DMS53 treated with DMSO at 0.1 percent for 48 hours (cell line): Measurements from ENCODE around the gene SLC25A11.
A peak's percentile ranks its signal among the peaks of the same experiment; 100 is the strongest.

Experiments used
- DNase-seq: peaks from one replicate; lab custom pipeline; 2025; ENCODE audit not compliant: unreplicated experiment; lab: John Stamatoyannopoulos, UW

Gene SLC25A11, protein sequence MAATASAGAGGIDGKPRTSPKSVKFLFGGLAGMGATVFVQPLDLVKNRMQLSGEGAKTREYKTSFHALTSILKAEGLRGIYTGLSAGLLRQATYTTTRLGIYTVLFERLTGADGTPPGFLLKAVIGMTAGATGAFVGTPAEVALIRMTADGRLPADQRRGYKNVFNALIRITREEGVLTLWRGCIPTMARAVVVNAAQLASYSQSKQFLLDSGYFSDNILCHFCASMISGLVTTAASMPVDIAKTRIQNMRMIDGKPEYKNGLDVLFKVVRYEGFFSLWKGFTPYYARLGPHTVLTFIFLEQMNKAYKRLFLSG

DNA sequence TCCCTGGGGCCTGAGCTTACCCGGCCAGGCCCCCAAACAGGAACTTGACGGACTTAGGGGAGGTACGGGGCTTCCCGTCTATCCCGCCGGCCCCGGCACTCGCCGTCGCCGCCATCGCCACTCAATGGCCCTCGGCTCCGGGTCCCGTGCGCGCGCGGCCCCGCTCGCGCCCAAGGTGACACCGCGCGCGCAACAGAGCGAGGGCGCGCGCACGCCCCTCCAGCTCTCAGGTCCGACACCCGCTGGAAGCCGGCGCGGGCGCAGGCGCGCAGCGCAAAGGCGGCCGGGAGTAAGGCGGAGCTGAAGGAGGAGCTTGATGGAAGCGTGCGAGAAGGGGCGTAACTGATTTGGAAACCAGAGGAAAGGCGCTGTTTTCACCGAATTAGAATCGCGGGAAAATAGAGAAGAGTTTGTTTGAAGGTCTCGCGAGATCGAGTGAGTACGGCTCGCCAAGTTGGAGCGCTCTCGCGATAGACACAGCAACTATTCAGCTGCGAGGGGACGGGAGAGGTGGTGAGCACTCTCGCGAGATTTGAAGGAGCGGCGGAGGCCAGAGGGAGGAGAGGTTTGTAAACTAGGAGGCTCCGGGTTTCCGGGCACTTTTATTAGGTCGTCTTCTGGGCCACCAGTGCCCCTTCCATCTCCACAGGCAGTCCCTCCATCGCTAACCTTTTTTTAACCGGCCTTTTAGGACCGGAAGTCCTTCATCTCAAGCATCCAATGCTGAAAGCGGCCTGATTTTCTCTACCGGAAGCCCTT, at the start of gene SLC25A11, which contains the start of gene RNF167:
Gene SLC25A11, minus strand, starts transcription at position 251 of the 759 bp plus-strand sequence. Its CDS starts 136 bp downstream, at position 115.
Gene RNF167, plus strand, starts transcription at position 473 of the 759 bp plus-strand sequence. CDS start 642 bp downstream, outside the sequence.
- DNase-seq = peak; percentile 92

DNA sequence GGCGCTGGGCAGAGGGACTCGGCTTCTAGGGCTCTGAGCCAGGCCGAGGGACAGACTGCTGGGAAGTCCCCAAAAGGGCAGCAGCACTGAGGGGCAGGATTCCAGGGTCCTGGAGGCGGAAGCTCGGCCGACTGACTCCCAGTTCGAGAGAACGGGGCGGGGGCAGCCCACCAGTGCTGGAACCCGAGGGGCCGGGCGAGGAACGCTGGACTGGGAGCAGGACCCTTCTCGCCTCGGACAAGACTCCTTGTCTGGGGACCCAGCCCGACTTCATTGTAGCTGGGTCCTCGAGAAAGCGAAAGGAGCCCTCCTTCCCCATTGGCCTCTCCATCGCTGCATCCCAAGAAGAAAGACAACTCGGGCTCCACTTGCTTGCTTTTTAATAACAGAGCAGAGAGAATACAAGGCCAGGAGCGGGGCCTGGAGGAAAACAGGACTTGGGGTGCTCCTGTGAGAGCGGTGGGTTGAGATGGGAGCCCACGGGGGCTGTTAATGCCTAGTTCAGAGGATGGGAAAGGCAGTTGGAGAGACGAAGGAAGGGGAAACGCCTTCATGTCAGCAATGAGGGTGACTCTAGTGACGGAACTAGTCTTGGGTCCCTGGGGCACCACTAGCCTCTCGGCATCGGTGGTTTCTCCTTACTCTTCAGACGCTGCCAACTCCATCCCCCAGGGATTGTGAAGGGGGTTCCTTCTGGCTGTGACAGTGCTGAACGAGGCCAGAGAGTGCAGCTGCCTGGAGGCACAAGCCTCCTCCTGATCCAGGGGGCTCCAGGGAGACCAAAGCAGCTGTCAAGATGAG, 48.1 kb upstream of the SLC25A11 start:
- no peak for DNase-seq

DNA sequence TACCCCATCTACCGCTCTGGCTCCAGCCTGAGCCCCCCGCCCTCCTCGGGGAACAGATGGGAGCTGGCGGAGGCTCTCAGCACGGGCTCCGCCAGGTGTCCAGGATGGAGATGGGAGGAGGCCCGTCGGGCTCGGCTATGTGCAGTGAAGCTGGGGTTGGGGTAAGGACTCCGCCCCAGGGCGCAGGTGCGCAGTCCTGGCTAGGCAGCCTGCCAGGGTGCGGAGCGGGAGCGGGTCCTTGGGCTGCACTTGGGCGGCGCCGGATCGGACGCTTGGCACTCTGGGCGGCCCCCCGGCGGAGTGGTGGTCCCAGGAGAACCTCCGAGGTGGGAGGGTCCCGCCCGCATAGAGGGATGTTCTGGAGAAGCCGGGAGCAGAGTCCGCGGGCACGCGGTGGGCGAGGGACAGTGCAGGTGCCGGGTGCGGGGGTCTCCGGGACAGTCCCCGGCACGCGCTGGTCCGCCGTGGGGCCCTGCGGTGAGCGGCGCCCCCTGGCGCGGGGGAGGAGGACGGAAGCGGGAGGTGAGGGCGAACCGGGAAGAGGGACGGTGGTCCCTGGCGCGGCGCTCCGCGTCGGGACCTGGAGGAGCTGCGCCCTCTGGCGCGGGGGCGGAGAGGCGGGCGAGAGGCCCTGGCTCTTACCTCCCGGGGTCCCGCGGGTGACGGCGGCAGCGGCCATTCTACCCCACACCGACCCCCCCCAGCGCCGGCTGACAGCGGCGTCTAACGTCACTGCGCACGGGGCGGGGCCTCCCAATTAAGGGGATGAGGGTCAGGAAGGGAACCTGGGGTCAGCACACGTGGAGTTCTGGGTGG, 47.3 kb upstream of the SLC25A11 start, which contains the start of gene CAMTA2:
Gene CAMTA2, minus strand, starts transcription at position 725 of the 816 bp plus-strand sequence. CDS start 1,453 bp downstream, outside the sequence.
- DNase-seq = peak; percentile 47

DNA sequence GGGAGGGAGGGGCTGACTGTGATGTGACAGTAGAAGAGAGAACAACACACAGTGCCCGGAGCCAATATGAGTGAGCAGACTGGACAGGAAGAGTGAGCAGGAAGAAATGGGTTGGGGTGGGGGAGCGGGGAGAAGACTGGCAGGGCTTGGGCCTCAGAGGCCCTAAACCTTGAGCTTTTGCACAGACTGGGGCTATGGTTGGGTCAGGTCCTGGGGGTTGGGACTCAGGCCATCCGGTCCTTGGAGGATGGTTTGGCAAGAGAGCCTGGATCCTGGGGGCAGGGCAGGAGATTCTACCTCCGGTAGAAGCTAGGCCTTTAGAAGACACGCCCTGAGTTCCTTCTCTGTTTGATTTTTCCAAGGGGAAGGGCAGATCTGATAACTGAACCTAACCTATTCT, 46.6 kb upstream of the SLC25A11 start:
- no peak for DNase-seq

DNA sequence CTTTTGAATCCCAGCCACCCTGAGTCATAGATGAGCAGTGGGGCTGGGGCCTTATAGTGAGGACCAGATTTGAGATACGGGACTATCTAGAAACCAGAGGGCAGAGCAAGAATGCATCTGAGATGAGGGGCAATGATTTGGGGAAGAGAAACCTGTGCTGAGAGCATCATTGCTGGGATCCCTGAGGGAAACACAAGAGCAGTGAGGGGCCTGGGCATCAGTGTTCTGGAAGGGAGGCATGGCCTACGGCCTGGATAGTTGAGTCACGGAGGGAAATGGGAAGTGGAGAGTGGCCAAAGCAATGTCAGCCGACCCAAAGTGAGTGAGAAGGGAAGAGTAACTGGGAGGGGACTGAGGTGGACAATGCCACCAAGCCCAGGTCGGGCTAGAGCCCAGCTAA, 42.5 kb upstream of the SLC25A11 start:
- DNase-seq = no peak

DNA sequence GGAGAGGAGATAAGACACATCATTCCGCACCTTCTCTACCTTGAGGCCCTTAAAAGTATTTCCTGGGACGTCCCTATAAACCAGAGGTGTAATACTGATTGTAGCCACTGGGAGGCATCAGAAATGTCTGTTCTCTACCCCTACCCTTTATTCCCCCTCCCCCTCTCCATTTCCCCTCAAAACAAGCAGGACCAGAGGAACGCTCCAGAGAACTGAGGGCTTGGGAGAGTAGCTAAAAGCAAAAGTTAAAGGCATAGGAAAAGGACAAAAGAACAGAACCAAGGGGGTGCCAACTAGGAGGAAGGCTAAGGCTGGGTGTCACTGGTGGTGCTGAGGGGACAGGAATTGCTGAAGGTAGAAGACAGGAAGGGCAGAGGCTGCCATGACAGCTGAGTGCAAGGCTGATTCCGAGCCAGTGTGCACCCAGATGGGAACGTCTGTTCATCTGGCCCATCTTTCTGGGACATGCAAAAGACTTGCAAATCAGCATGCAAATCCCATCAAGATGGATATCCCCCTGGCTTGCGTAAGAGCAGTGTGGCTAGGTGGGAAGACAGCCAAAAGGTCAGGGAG, 40.9 kb upstream of the SLC25A11 start:
- DNase-seq = no peak

DNA sequence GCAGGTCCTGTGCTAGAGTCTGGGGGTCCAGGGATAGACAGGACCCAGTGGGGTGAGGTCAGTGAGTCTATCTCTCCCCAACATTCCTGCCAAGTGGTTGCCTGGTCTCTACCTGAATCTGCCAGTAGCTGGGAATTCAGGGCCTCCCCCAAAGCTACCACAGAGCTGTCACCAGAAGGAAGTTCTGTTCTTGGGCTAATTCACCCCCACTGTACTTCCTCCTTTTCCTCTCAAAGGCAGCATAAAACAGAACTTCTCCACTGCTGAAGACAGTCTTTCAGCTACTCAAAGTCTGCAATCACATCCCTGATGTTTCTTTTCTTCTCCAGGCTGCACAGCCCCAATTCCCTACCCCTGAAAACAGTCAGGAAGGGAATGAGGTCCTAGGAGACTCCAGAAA, 38.9 kb upstream of the SLC25A11 start:
- no peak for DNase-seq

DNA sequence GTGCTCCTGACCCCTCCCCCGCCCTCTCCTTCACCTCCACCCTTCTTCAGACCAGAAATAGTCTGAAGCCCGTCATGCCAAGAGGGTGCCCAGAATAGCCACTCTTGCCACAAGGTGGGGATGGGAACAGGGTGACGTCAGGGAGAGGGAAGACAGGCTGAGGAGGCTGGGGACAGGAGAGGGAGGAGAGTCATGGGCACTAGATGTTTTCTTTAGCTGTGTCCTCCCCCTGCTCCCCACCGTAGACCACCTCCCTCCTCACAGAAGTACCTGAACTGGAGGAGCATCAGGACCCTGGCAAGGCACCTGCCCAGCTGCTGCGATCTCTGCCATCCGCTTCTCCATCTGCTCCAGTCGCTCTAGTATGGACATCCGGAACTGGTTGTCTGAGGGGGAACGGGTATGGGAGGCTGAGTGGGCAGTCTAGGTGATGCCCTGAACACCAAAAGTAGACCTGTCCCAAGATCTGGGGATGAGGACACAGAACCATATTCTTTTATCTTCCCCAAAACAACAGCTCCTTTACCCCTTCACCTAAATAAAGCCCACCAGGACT, 34.3 kb upstream of the SLC25A11 start:
- no peak for DNase-seq

DNA sequence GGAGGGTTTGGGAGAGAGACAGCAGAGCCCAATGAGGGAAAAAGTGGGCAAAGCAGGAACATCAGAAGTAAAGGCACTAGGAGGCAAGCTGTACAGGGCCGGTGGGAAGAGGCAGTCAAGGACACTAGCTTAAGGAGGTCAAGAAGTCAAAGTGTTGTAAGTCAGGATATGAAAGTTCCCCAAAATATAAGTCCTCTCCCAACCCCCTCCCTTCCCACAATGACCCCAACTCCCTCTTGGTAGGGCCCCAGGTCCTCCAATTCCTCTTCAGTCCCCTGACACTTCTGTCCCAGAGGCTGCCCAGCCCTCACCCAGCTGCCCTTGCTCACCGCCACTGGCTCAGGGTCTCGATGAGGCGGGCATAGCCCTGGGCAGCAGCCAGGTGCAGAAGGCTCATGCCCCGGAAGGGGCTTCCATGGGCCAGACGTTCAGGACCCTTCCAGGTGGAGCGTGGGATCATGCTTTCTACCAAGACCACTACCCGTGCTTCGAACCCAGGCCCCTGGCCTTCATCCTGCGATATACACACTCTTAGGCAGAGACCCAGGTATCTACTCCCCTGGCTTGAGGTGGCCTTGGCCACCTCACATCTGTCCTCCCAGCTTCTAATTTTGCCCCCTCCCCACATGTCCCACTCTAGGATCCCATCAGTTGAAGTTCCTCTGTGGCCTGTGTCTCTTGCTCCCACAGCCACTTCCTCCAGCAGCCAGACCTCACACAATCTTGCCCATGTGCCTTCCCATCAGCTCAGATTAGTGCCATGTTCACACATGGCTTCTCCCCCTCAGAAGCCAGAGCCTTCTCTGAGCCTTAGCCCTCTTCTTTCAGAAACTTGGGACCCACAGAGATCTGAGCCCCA, 33.6 kb upstream of the SLC25A11 start:
- no peak for DNase-seq

DNA sequence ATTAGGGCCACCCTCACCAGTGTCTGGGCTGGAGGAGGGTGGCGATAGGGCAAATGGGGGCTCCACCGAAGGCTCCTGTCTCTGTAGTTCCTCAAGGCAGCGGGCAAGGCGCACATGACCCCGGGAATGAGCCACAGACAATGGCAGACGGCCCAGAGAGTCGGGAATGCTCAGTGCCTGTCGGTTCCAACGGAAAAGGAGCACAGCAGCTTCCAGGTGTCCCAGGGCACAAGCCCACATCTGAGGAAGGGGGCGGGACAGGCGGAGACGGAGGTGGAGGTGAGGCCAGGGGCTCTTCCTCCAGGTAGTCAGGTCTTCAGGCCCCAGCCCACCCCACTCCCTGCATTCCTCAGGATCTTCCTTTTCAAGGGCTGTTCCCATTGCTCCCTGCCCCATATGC, 32.9 kb upstream of the SLC25A11 start:
- no peak for DNase-seq

DNA sequence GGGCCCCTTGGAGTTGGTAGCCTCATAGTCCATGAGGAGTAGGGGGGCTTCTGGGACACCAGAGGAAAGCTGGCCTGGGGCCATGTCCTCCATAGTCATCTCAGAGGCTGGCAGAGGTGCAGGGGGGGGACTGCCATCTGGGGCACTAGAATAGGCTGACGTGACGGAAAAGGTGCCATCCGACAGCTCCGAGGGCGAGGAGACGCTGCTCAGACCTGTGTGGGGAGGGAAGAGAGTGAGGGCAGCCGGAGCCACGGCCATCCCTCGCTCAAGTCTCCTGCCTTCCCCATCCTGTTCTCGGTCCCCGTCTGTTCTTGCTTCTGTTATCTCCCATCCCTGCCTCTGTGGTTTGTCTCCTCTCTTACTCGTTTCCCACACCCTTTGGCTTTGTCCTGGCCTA, 32.5 kb upstream of the SLC25A11 start:
- DNase-seq = no peak

DNA sequence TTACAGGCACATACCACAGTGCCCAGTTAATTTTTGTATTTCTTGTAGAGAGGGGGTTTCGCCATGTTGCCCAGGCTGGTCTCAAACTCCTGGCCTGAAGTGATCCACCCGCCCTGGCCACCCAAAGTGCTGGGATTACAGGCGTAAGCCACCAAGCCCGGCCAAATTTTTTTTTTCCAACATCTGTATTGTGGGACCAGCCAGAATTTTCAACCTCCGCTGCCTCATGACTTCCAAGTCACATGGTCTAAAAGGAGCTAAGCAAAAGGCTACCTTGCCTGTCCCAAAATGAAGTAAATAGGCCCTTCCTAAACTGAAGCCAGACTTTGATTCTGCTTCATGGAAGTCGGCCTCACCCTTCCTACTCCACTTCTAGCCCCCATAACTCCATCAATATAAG, 32.0 kb upstream of the SLC25A11 start:
- DNase-seq = no peak

DNA sequence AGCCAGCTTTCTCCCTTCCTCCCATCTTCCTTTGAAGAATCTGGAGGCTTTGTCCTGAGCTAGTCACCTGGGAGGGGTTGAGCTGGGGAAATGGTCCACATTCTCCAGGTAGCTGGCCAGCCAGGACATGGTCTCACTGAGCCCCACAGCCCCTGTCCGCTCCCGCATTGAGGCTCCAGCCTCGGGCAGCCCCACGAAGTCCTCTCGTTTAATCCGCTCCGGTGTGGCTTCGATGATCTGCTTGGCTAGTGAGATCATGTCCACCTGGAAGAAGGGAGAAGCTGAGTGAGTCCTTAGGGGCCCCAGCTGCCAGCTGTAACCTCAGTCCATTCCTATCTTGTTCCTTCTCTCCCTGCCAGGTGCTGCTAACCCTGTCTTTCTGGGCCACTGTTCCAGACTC, 30.4 kb upstream of the SLC25A11 start:
- no peak for DNase-seq

DNA sequence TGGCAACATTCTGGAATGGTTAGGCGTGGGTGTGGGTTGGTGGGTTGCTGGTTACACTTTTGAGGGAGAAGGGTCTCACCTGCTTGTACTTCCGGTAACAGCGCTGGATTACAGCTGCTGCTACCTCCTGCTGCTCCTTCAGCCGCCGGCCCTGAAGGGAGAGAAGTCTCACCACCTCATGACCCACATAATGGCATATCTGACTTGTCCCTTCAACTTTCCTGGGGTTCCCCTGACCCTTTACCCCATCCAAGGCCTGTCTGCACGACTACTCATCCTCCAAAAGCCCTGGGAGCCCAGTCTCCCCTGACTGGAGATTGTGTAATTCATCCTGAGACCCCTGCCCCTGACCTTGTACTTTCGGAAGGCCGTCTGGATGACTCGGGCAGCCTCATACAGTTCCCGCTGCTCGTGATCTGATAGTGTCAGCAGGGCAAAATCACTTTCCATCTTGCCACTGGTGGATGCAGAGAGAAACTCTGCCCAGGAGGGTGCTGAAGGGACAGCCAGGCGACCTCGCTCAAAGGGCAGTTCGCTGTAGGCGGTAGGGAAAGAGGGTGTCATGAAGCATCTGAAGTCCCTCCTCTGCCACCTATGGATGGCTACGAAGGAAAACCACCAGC, 29.8 kb upstream of the SLC25A11 start:
- DNase-seq = no peak

DNA sequence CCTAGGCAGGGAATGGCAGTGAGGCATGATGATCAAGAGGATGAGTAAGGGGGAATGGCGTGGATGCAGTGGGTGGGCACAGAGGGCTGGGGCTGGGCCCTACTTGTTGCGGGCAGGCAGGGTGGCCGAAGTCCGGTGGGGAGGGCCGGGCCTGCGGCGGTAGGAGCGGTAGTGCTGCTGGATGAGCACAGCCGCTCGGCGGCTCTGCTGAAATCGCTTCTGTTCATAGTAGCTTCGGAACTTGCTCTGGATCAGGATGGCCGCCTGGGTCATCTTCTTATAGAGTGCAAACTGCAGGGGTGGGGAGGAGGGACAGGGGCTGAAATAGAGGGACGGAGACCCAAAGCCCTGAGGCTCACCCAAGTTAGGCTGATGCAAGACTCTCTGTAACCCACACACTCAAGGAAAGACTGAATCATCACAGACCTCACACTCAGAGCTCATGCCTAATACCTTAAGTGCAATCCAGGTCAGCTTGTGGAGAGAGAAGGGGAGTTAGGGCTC, 29.3 kb upstream of the SLC25A11 start:
- DNase-seq = no peak

DNA sequence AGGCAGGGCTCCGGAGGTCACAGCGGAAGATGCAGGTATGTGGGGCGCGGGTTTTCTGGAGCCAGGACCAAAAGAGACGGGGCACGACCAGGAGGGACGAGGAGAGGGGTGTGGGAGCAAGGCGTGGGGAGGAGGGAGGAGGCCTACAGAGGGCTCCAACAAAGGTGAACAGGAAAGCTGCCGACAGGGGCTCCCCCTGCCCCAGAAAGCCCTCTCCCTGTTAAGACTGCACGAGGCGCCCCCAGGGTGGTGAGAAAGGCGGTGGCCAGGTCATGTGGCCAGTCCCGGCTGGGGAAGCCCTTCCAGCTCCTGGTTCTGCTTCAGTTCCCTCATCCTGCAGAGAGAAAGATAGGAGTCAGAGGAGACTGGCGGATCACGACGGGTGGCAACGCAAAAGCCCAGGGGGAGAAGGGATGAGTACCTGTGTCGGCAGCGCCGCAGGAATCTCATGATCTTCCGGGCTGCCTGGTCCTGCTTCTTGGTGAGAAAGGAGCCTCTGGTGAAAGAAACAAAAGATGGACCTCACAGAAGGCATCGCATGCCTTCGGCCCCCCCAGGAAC, 28.7 kb upstream of the SLC25A11 start:
- DNase-seq = no peak

DNA sequence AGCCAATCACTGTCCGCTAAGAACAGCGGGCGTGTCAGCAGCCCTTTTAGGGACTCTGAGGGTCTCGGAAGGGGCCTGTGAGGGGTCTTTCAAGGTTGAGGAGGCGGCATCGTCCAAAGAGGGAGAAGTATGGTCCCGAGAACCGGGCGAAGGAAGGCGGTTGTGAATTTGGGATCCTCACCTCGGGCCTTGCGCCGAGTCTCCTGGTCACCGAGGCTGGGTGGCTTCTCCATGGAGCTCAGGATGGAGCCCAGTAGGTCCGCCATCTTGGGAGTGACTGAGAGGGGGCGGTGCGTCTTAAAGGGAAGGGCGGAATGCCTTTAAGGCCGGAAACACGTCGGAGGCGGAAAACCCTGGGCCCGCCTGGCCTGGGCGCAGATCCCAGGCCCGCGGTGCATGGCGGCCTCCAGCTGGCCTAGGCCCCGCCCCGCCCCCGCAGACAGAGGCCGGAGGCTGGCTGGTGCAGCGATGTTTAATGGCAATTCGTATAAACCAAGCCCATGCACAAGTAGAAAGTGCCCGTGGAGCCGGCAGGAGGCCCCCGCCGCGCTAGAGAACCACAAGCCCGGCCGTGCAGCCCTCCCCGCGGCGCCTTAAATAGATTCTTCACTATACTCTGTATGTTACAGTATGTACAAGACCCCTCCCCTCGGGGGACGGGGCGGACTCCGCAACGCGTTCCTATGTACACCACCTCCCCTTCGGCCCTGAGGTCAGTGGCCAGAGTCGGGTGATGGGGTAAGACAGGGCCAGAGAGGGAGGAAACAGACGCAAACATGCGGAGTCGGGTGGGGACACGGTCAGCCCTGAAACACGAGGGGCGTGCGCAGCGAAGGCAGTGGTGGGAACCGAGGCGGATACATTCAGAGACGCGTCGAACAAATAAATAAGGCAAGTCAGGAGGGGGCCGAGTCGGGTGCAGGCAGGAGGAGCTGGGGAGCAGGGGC, 28.0 kb upstream of the SLC25A11 start, which contains the start of gene SPAG7:
Gene SPAG7, minus strand, starts transcription at position 279 of the 947 bp plus-strand sequence. Its CDS starts 13 bp downstream, at position 266.
- peak; percentile 83 for DNase-seq
